AG04449 (cell line): Measurements from ENCODE around the gene PEX14.

ENCODE experiments used
- CTCF ChIA-PET: fragments of 350-600 bp; formaldehyde crosslinking; extraction: SDS; loops from one replicate; lab custom pipeline; 2021; ENCODE audit warnings: antibody characterized with exemption; lab: Yijun Ruan, JAX
- POLR2A ChIA-PET: fragments of 400-600, 350-600 bp; formaldehyde crosslinking; extraction: SDS; loops from one replicate; lab custom pipeline; 2020; ENCODE audit warnings: antibody characterized with exemption, inconsistent platforms; lab: Yijun Ruan, JAX
- DNase-seq: peaks from one replicate; pipeline ENCODE4 v3.0.0-alpha.2; 2010; ENCODE audit warnings: low read depth, low spot score
- H3K4me3 ChIP-seq: 2 replicates; pipeline ENCODE4 v1.5.1; 2011; ENCODE audit warnings: low read depth, mild to moderate bottlenecking, control low read depth, low read length
- CTCF ChIP-seq: IDR thresholded peaks from one replicate; pipeline ENCODE4 v1.5.1; 2011; ENCODE audit warnings: mild to moderate bottlenecking, moderate library complexity, low read length, control low read depth, inconsistent platforms; ENCODE audit not compliant: insufficient read depth; ENCODE audit errors: missing control alignments

The PEX14 gene

GRCh38 chr1:10457875-10458274 is 16.9 kb upstream of the PEX14 start:
- H3K4me3 ChIP-seq, result no peak overlapping the region
- DNase-seq, result no peak
- no peak for TF ChIP-seq CTCF
- POLR2A ChIA-PET, result interaction anchor here (0.7 kb wide), 1 partner anchor 49 kb away, joined by 3 read pairs; no protein-coding TSS in a partner anchor
- CTCF ChIA-PET, result interaction anchor here (1.0 to 2.3 kb wide), 2 partner anchors 15 to 37 kb away, joined by 3 to 11 read pairs; partner anchors contain the start of gene DFFA

GRCh38 chr1:10459184-10459583 is 15.6 kb upstream of the PEX14 start:
- peak; percentile 45 for DNase-seq
- H3K4me3 ChIP-seq, result no peak overlapping the region
- no peak for TF ChIP-seq CTCF
- CTCF ChIA-PET, result interaction anchor here (0.9 to 1.5 kb wide), 3 partner anchors 29 to 85 kb away, joined by 4 to 9 read pairs (median 4); partner anchors contain the start of gene CENPS
- POLR2A ChIA-PET, result no interaction called here

- TF ChIP-seq CTCF, result no peak
- POLR2A ChIA-PET, result no interaction called here
- DNase-seq, result no peak
- no peak overlapping the region for H3K4me3 ChIP-seq
- CTCF ChIA-PET, result no interaction called here
These were observed 7.7 kb upstream of the PEX14 start for GRCh38 chr1:10467078-10467477.

GRCh38 chr1:10470043-10470442 is 4.7 kb upstream of the PEX14 start:
- no peak for TF ChIP-seq CTCF
- no peak overlapping the region for H3K4me3 ChIP-seq
- ChIA-PET CTCF (interaction anchor here (2.6 kb wide), 1 partner anchor 37 kb away, joined by 7 read pairs; no protein-coding TSS in a partner anchor), POLR2A (interaction anchor here (0.7 kb wide), 1 partner anchor 474 kb away, joined by 4 read pairs; no protein-coding TSS in a partner anchor)
- DNase-seq, result no peak

GRCh38 chr1:10471411-10472219 is 3.1 kb upstream of the PEX14 start:
- ChIA-PET CTCF (interaction anchor here (1.0 to 2.6 kb wide), 3 partner anchors 23 to 41 kb away, joined by 4 to 7 read pairs (median 7); partner anchors contain the start of gene CENPS), POLR2A (interaction anchor here (0.6 kb wide), 1 partner anchor 608 kb away, joined by 3 read pairs; no protein-coding TSS in a partner anchor)
- peak overlapping the region; percentile 92 for H3K4me3 ChIP-seq
- TF ChIP-seq CTCF, result no peak
- DNase-seq, result no peak
